IPS DF 6.9 (cell line): Measurements from ENCODE around the gene DYNLT4.
"Not testable (repeated sequence)": the region's sequence is repeated elsewhere in the genome, so short reads cannot be mapped to it uniquely, and the experiment has no call there.

Experiments
- DNase-seq: peaks from one replicate; pipeline ENCODE4 v3.0.0-alpha.2; 2013; ENCODE audit warnings: low read depth, low spot score
- H3K27ac ChIP-seq: one replicate; pipeline ENCODE4 v1.5.1; 2013; ENCODE audit warnings: low read length, control low read depth
- H3K27me3 ChIP-seq: 2 replicates; pipeline ENCODE4 v1.6.1; 2013; ENCODE audit warnings: mild to moderate bottlenecking, low read length; ENCODE audit not compliant: control insufficient read depth, insufficient read depth
- H3K36me3 ChIP-seq: 2 replicates; pipeline ENCODE4 v1.6.1; 2013; ENCODE audit warnings: low read length; ENCODE audit not compliant: control insufficient read depth, insufficient read depth
- H3K4me1 ChIP-seq: 2 replicates; pipeline ENCODE4 v1.6.1; 2013; ENCODE audit warnings: low read length; ENCODE audit not compliant: control insufficient read depth, insufficient read depth
- H3K4me3 ChIP-seq: 2 replicates; pipeline ENCODE4 v1.5.1; 2013; ENCODE audit warnings: mild to moderate bottlenecking, low read length
- H3K9me3 ChIP-seq: 2 replicates; pipeline ENCODE4 v1.6.1; 2013; ENCODE audit warnings: low read length, inconsistent platforms; ENCODE audit not compliant: control insufficient read depth, insufficient read depth
- WGBS: extraction: QIAGEN DNeasy Blood & Tissue Kit; methylation state at CpG from one replicate; pipeline ENCODE4 v1.1.7; 2013; ENCODE audit warnings: mixed read lengths, missing lambda C conversion rate; ENCODE audit not compliant: insufficient read length, insufficient coverage; 5-methylcytosine and 5-hydroxymethylcytosine counted together

DYNLT4 gene

GRCh38 chr1:44842486-44842861 lies 35.3 kb upstream of the DYNLT4 start:
- no peaks in the 10 kb centered on the region for H3K27me3 ChIP-seq
- no peak overlapping the region for H3K27ac ChIP-seq
- no peak for DNase-seq
- WGBS = no CpG with 5 or more reads among the region's 16 CpGs
- H3K4me1 ChIP-seq = no peaks in the 10 kb centered on the region
- no peaks in the 10 kb centered on the region for H3K9me3 ChIP-seq
- no peaks in the 10 kb centered on the region for H3K36me3 ChIP-seq
- H3K4me3 ChIP-seq = peak overlapping the region; percentile 78; the same call in 1 of the 2 replicates

DNA sequence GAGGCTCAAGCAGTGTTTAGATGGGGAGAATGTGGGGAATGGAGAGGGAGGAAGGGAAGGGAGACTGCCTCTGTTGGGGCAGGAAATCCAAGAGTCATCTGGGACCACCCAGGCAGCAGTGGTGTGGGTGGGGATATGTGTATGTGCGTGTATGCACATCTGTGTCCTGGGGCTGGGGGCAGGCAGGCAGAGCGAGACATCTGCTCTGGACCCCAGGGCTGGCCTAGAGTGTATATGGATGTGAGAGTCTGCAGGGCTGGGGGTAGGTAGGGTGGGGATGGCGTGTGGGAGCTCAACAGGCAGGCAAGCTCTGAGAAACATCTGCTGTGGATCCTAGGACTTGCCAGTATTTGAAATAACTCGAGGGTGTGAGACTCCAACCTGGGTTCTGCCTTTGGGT lies 32.4 kb upstream of the DYNLT4 start:
- Histone ChIP-seq H3K27me3 (no peaks in the 10 kb centered on the region), H3K4me3 (no peak overlapping the region), H3K9me3 (no peaks in the 10 kb centered on the region), H3K27ac (no peak overlapping the region), H3K36me3 (no peaks in the 10 kb centered on the region), H3K4me1 (no peaks in the 10 kb centered on the region)
- DNase-seq = no peak
- no CpG with 5 or more reads among the region's 4 CpGs for WGBS

- not testable (repeated sequence) for H3K4me3 ChIP-seq, DNase-seq, H3K36me3 ChIP-seq, H3K27me3 ChIP-seq, H3K4me1 ChIP-seq, H3K27ac ChIP-seq, H3K9me3 ChIP-seq
- WGBS = no CpG with 5 or more reads among the region's 11 CpGs
These were observed 31.1 kb upstream of the DYNLT4 start for GRCh38 chr1:44838294-44838693.

GRCh38 chr1:44835738-44836675 lies 28.9 kb upstream of the DYNLT4 start:
- Histone ChIP-seq H3K27ac (no peak overlapping the region), H3K27me3 (no peaks in the 10 kb centered on the region), H3K9me3 (no peaks in the 10 kb centered on the region), H3K4me3 (no peak overlapping the region), H3K4me1 (peaks cover 4% of the 10 kb centered on the region), H3K36me3 (no peaks in the 10 kb centered on the region)
- DNase-seq = peak; percentile 86
- WGBS = no CpG with 5 or more reads among the region's 23 CpGs

- Histone ChIP-seq H3K4me3 (no peak overlapping the region), H3K27ac (no peak overlapping the region), H3K4me1 (peaks cover 4% of the 10 kb centered on the region), H3K27me3 (no peaks in the 10 kb centered on the region), H3K36me3 (no peaks in the 10 kb centered on the region), H3K9me3 (no peaks in the 10 kb centered on the region)
- WGBS = no CpG with 5 or more reads among the region's 7 CpGs
- DNase-seq = no peak
These were observed 27.2 kb upstream of the DYNLT4 start for GRCh38 chr1:44834328-44834727.

DNA sequence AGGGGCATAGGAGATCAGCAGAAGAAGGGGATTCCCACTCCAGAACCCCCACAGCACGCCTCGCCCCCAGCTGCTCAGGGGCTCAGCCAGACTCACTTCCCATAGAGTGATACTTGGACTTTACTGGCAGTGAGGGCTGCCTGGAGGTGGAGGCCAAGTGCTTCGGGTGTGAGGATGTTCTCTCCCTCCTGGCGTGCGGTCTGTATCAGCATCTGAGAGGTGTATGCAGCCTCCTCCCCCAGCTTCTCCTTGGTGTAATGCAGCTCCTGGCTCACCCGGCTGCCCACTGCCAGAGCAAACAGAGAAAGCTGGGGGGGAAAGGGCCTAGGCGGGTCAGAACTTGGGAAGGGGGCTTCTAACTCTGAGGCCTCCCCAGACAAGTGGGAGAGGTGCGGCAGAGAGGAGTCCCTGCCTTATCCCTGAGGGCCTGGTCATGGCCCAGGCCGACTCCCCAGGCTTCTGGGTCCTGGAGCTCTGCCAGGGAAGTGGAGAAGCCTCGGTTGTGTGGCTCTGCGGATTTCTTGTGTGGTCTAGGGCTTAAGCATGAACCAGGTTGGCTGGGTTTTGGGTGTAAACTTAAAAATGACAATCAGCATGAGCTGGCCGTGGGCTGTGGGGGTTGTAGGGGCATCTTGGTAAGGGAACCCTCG lies 25.0 kb upstream of the DYNLT4 start:
- WGBS = no CpG with 5 or more reads among the region's 13 CpGs
- Histone ChIP-seq H3K27me3 (no peaks in the 10 kb centered on the region), H3K27ac (no peak overlapping the region), H3K4me1 (peaks cover 4% of the 10 kb centered on the region), H3K4me3 (no peak overlapping the region), H3K36me3 (no peaks in the 10 kb centered on the region), H3K9me3 (no peaks in the 10 kb centered on the region)
- no peak for DNase-seq

- no peaks in the 10 kb centered on the region for H3K36me3 ChIP-seq
- H3K27ac ChIP-seq = no peak overlapping the region
- H3K4me1 ChIP-seq = peaks cover 4% of the 10 kb centered on the region
- H3K4me3 ChIP-seq = no peak overlapping the region
- no peak for DNase-seq
- WGBS = no CpG with 5 or more reads among the region's 9 CpGs
- H3K27me3 ChIP-seq = no peaks in the 10 kb centered on the region
- H3K9me3 ChIP-seq = no peaks in the 10 kb centered on the region
These were observed 24.4 kb upstream of the DYNLT4 start for GRCh38 chr1:44831516-44831915.

DNA sequence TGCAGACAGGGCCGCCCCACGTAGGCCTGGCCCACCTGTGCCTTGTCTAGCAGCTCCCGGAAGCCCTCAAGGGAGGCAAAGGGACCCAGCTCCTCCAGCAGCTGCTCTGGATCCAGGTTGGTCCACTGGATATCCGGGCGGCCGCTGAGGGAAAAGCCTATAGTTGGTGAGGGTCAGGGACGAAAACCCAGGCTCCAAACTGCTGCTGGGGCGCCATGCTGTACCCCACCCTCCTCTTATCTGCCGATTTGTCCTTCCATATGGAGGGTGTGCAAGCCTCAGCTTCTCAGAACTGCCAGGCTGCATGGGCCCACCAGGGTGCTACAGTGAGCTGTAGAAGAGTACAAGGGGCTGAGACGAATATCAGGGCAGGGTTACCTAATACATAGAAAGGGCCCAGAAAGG lies 23.8 kb upstream of the DYNLT4 start:
- WGBS = no CpG with 5 or more reads among the region's 10 CpGs
- DNase-seq = no peak
- Histone ChIP-seq H3K27me3 (no peaks in the 10 kb centered on the region), H3K36me3 (no peaks in the 10 kb centered on the region), H3K27ac (no peak overlapping the region), H3K4me3 (no peak overlapping the region), H3K4me1 (peaks cover 4% of the 10 kb centered on the region), H3K9me3 (no peaks in the 10 kb centered on the region)

GRCh38 chr1:44829506-44830384 lies 22.6 kb upstream of the DYNLT4 start:
- H3K4me3 ChIP-seq = no peak overlapping the region
- H3K36me3 ChIP-seq = no peaks in the 10 kb centered on the region
- no peak for DNase-seq
- H3K27me3 ChIP-seq = no peaks in the 10 kb centered on the region
- H3K9me3 ChIP-seq = no peaks in the 10 kb centered on the region
- H3K4me1 ChIP-seq = peaks cover 4% of the 10 kb centered on the region
- WGBS = no CpG with 5 or more reads among the region's 12 CpGs
- no peak overlapping the region for H3K27ac ChIP-seq

DNA sequence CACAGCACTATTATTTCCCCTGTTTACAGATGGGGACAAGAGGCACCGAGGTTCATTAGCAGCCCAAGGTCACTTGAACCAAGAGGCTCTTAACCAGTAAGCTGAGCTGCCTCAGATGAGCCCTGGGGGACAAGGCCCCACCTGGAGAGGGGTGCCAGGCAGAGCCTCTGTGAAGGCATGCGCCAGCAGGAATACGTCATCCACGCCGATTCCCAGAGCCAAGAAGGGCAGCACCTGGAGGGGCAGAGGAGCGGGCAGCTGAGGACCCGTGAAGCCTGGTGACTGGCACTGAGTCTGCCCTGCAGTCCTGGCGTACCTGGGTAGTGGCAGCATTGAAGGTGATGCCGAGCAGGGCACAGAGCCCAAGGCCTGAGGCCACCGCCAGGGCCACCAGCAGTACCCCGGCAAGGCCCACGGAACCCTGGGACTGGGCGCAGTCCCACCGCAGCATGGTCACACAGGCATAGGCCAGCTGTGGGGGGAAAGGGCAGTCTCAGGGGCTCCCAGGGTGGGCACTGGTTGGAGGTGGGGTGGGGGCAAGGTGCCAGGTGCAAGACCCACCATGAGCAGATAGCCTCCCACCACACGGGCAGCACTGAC lies 21.8 kb upstream of the DYNLT4 start:
- peaks cover 4% of the 10 kb centered on the region for H3K4me1 ChIP-seq
- WGBS = no CpG with 5 or more reads among the region's 15 CpGs
- H3K4me3 ChIP-seq = no peak overlapping the region
- no peak overlapping the region for H3K27ac ChIP-seq
- no peaks in the 10 kb centered on the region for H3K9me3 ChIP-seq
- H3K27me3 ChIP-seq = no peaks in the 10 kb centered on the region
- H3K36me3 ChIP-seq = no peaks in the 10 kb centered on the region
- DNase-seq = no peak
